Activated CD4-positive, alpha-beta T cell treated with anti-CD3 and anti-CD28 coated beads, Interleukin-2, amount 50 U/mL, for 1 hour (primary cell): ENCODE measurements around the gene BRD3OS.

ENCODE experiments used
- DNase-seq: peaks from one replicate; pipeline ENCODE4 v3.0.0-alpha.2; 2020

BRD3OS gene

GRCh38 chr9:134035041-134036039 lies 10.1 kb downstream of the BRD3OS start:
- DNase-seq: no peak

DNA sequence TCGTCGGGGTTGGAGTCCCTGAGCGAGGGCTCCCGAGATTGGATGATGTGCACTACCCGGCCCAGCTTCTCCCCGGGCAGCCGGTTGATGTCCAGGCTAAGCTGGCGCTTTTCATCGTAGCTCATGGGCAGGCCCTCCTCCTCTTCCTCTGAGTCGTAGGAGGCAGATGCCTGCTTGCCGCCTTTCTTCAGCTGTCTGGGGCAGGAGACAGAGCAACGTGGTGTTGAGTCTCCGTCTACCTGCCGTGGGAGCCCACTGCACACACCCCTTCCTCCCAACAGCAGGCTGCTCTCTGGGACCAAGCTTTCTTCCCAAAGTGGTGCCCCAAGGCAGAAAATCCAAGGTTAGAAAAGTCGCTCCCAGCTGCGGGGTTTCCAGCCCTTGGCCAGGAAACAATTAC lies 10.8 kb downstream of the BRD3OS start:
- DNase-seq: no peak

GRCh38 chr9:134037641-134038040 lies 12.4 kb downstream of the BRD3OS start:
- DNase-seq: no peak

DNA sequence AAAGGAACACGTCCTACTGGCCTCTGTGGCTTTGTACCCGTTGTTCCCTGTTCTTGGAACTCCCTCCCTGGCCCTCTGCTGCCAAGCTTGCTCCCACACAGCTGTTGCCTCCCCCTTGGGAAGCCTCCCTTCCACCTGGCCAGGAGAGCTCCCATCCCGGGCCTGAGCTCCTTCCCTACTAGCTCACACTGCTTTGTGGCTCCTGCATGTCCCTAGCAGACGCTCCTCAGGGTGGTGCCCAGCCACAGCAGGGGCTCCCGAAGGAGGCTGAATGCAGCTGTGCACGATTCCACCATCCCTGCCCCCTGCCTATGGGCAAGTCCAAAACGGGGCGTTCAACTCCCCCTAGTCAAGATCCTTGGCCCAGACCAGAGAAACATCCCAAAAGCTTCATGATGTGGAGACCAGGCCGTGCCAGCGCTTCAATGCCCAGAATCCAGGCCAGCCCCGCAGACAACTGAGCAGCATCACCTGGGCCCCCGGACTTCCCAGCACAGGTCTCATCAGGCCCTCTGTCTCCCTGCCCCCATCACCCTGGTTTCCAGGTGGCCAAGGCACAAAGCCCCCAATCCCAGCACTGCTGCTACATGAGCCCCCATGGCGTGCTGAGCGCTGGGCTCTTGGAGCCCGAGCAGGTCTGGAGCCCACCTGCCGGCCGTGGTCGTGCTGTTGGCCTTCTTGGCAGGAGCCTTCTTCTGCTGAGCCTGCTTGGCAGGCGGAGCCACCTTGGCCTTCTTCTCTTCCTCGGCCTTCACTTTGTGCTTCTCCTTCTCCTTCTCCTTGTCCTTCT lies 14.3 kb downstream of the BRD3OS start:
- no peak for DNase-seq

- DNase-seq: no peak
These were observed 14.9 kb downstream of the BRD3OS start for GRCh38 chr9:134040176-134040565.

- DNase-seq: no peak
These were observed 15.7 kb downstream of the BRD3OS start for GRCh38 chr9:134040781-134041648.

DNA sequence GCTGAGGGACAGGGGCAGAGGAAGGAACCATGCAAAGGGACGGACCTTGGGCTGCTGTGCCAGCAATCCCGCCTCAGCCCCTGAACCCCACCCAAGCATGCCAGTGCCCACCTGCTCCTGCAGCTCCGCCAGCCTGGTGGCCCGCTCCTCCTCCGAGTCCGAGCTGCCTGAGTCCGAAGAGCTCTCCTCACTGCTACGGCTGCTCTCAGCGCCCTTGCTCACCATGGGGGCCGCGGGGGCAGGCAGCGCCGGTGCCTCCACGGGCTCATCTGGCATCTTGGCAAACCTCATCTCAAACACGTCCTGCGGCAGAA lies 16.3 kb downstream of the BRD3OS start:
- no peak for DNase-seq

DNA sequence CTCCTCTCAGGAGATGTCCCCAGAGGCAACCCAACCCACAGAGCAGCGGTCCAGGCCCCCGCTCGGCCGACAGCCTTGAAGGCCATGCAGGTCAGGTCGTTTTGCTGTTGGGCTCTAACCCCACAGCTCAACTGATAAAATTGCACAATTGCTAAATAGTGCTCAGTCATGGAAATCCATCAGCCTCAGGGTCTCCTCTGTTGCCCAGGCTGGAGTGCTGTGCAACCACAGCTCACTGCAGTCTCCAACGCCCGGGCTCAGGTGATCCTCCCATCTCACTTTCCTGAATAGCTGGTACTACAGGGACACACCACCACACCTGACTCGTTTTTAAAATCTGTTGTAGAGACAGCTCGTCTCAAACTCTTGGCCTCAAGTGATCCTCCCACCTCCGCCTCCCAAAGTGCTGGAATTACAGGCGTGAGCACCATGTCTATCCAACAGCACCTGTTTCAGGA lies 18.3 kb downstream of the BRD3OS start:
- no peak for DNase-seq

- DNase-seq: no peak
These were observed 19.7 kb downstream of the BRD3OS start for GRCh38 chr9:134044944-134045343.

GRCh38 chr9:134045841-134046544 lies 20.7 kb downstream of the BRD3OS start:
- no peak for DNase-seq

- no peak for DNase-seq
These were observed 21.8 kb downstream of the BRD3OS start for GRCh38 chr9:134046894-134047681.

DNA sequence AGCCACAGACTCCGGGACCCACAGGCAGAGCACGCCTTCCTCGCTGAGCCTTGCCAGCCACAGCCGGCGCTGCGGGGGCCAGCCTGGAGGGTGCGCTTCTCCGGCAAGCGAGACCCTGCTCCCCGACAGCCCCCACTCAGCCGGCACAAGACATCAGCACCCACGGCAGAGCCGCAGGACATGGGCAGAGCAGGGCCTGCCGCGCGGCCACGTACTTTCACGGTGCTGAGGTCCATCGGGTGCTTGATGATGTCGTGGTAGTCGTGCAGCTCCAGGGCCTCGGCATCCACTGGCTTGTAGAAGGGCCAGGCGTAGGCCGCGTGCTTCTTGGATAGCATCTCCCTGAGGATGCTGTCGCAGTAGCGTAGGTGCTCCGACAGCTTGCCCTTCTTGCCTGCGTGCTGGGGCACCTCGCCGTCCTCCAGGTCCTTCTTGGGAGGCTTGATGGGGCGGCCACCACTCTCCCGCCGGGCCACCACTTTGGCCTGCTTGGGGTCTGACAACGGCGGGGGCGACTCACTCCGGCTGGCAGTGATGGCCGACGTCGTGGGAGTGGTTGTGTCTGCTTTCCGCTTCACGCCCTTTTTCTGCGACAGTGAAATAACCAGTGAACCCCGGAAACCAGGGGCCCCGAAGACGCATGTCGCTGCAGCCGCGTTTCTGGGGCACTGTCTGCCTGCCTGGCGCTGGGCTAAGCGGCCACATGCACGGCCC lies 22.7 kb downstream of the BRD3OS start:
- no peak for DNase-seq

DNA sequence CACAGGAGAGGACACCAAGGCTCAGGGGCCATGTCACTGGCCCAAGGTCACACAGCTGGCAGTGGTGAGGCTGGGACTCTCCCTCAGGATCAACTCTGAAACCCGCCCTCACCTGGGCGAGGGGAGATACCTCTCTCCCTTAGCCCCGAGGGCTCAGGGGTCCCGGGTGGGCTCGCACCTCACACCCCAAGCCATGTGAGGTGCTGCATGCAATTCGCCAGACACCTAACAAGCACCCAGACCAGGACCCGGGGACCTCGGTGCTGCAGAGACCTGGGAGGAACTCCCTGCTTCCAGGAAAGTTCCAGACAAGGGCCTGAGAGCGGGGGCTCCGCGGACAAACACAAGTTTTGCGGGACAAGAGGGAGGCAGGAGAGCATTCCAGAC lies 23.3 kb downstream of the BRD3OS start:
- DNase-seq: no peak

DNA sequence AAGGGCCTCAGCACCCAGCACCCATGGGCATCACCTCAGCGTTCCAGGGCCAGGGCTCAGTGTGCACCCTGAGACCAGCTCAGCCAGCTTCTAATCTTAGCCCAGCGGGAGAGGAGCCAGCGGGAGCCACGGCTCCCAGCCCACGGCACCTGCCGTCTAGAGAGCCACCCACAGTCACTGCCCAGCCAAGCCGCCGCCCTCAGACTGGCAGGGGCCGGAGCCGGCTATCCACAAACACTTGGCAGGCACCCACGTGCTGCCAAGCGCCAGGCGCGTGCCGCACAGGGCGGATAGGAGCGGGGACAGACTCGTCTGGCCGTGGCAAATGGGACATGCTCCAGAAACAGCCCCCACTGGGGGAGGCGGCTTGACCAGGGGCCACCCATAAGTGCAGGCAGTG lies 24.0 kb downstream of the BRD3OS start:
- no peak for DNase-seq

DNA sequence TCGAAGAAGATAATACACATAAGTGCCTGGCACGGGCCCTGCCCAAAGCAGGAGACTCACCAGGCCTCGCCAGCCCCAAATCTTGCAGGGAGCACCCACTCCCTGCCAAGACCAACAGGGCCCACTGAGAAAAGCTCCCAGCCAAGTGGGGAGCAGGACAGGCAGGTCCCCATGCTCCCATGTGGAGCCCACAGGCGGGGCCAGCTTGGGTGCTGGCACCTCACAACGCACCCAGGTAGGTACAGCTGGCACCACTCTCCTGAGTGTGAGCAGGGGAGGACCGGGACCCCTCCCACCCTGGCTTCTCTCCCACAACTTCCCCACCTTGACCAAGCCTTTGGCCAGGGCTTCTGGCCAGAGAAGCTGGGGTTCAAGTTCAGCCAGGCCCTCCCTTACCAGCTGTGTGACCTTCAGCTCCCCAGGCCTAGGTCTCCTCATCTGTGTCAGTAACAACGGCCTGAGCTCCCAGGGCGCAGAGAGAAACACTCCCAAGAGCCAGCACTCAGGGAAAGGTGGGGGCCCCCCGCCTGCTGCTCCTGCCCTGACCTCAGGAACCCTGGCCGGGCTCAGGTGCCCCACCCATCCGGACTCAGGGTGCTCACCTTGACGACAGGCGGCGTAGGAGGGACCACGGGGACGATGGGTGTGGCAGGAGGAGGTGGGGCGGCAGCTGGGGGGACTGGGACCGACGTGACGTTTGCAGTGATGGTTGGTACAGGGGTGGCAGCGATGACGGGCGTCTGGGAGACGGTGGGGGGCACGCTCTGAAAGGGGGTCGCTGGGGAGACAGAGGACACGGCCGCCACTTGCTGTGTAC lies 24.7 kb downstream of the BRD3OS start:
- no peak for DNase-seq

DNA sequence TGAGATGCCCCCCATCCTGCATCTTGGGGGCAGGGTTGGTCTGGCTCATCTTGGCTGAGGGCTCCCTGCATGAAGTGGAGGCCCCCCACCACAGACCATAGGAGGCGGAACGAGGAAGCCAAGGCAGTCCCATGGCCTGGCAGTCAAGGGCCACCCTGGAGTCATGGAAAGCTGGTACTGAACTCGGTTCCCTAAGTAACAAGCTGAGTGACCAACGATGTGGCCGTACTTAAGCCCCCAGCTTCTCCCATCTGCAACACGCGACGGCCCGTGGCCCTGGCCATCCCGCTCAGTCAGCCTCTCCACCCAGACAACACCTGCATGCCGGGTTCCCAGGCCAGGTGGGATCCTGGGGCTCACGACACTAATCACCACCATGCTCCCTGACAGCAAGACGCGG lies 25.4 kb downstream of the BRD3OS start:
- DNase-seq: no peak

GRCh38 chr9:134051319-134051718 lies 26.0 kb downstream of the BRD3OS start:
- DNase-seq: no peak

DNA sequence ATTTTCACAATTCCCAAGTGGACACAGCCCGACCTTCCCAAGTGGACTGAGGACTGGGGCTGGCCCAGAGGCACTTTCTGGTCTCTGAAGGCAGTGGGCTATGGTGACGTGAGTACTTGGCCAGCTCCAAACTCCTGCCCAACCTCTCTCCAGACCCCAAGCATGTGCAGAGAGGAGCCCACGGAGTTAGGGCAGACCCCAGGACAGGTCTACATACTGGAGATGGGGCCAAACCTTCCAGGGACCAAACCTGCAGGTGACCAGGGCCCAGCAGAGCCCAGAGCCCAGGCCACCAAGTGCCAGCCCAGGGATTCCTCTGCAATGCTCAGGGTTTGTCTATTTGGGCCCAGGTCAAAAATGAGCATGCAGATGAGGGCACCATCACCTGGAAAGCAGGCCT lies 27.2 kb downstream of the BRD3OS start:
- DNase-seq: no peak

- no peak for DNase-seq
These were observed 27.7 kb downstream of the BRD3OS start for GRCh38 chr9:134052941-134053340.

DNA sequence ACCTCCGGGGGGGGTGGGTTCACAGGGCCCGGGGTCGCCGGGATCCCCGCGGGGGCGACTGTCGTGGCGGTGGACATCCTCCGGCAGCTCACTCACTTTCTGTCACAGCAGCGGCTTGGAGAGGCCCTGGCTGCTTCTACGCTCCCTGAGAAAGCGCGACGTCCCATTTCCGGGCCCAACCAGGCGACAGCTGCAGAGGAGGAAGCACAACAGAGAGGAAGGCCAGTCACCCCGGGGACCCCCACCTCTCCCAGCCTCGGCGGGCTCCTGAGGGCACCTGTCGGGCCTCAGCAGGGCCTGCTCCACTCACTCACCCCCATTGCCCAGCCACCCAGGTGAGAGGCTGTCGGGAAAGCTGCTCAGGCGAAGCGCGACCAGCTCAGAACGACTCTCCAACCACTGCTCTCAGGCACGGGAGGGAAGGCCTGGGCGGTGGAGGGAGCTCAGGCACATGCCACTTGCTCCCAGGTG lies 28.2 kb downstream of the BRD3OS start:
- no peak for DNase-seq
